Measurements from ENCODE around the gene ATRIP.

Gene ATRIP

DNA sequence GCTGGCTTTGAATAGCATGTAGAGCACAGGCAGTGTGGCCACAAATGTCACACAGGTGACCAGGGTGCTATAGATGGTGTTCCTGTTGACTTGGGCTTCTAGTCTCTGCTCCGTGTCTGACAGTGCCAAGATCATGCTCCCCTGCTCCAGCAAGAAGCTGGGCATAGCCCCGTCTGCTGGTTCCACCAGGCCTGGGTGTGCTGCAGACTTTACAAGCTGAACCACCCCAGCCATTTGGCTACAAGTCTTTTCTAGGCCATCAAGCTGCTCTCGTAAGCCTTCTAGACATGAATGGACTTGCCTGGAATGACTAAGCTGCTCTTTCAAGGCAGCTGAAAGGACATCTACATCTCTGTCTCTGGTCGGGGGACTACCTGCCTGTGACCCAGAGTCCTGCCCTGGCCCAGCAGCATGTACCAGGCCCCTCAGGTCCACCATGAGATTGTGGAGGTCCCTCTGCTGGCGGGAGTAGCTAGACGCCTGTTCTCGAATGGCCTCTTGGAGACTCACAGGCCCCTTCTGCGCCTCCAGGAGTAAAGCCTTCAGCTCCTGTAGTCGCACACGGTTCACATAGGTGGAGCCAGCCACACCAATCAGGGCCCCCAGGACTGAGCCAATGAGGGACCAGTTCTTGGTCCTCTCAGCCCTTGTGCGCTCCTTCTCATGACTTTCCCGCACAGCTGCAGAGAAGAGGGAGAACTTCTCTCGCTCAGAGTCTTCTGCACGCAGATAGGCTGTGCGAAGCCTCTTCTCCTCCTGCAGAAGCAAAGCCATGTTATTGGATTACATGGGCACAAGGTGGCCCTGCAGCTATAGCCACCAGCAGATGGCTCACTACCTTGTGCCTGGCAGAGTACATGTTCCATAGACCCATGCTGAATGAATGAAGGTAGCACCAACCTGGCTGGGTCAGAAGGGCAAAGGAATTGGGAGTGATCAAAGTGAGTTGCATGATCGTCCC, 13.8 kb upstream of the ATRIP start:
- in situ Hi-C loops (cut with MboI; ENCODE audit: low pct_unique_long_range_greater_than_20kb, low sequenced_read_pairs, unreplicated experiment) = loop anchor here (10.0 kb wide), 1 partner anchor 238 kb away; no protein-coding TSS in a partner anchor
- DNase-seq (ENCODE audit: low spot score) = no peak

GRCh38 chr3:48433472-48434118, 12.9 kb upstream of the ATRIP start:
- in situ Hi-C loops (cut with MboI; ENCODE audit: low pct_unique_long_range_greater_than_20kb, low sequenced_read_pairs, unreplicated experiment) = loop anchor here (10.0 kb wide), 1 partner anchor 239 kb away; no protein-coding TSS in a partner anchor
- DNase-seq (ENCODE audit: low spot score) = no peak
- TF ChIP-seq, protein P1, sequence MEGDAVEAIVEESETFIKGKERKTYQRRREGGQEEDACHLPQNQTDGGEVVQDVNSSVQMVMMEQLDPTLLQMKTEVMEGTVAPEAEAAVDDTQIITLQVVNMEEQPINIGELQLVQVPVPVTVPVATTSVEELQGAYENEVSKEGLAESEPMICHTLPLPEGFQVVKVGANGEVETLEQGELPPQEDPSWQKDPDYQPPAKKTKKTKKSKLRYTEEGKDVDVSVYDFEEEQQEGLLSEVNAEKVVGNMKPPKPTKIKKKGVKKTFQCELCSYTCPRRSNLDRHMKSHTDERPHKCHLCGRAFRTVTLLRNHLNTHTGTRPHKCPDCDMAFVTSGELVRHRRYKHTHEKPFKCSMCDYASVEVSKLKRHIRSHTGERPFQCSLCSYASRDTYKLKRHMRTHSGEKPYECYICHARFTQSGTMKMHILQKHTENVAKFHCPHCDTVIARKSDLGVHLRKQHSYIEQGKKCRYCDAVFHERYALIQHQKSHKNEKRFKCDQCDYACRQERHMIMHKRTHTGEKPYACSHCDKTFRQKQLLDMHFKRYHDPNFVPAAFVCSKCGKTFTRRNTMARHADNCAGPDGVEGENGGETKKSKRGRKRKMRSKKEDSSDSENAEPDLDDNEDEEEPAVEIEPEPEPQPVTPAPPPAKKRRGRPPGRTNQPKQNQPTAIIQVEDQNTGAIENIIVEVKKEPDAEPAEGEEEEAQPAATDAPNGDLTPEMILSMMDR (IDR thresholded peaks at IDR 0.05; ENCODE audit: extremely low read depth, insufficient read depth, missing control alignments) = no peak

More for the DNA sequence above, 13.8 kb upstream of the ATRIP start:
- TF ChIP-seq, protein P1 (IDR thresholded peaks at IDR 0.05; ENCODE audit: extremely low read depth, insufficient read depth, missing control alignments) = peak; percentile 39

- in situ Hi-C loops (cut with MboI; ENCODE audit: low pct_unique_long_range_greater_than_20kb, low sequenced_read_pairs, unreplicated experiment) = loop anchor here (10.0 kb wide), 1 partner anchor 240 kb away; no protein-coding TSS in a partner anchor
- TF ChIP-seq, protein P1 (IDR thresholded peaks at IDR 0.05; ENCODE audit: extremely low read depth, insufficient read depth, missing control alignments) = no peak
- DNase-seq (ENCODE audit: low spot score) = no peak
Measured at GRCh38 chr3:48434591-48435222, 11.8 kb upstream of the ATRIP start.

DNA sequence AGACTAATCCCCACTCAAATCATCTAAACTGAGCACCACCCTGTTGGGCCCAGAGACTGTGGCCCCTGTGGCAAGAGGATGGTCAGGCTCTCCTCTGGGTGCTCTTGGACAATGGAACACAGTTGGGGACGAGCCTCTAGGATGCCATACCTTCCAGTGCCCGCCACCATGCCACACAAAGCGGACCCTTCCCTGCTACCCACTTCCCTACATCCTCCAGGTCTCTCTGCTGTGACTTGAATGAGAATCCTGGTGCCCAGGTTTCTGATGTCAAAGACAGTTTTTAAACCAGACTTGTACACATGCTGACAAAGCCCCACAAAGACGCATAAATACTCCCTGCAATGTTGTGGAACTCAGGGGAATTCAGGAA, 11.3 kb upstream of the ATRIP start:
- TF ChIP-seq, protein P1 (IDR thresholded peaks at IDR 0.05; ENCODE audit: extremely low read depth, insufficient read depth, missing control alignments) = no peak
- in situ Hi-C loops (cut with MboI; ENCODE audit: low pct_unique_long_range_greater_than_20kb, low sequenced_read_pairs, unreplicated experiment) = loop anchor here (10.0 kb wide), 1 partner anchor 240 kb away; no protein-coding TSS in a partner anchor
- peak; percentile 8 for DNase-seq (ENCODE audit: low spot score)

GRCh38 chr3:48435774-48436476, 10.6 kb upstream of the ATRIP start:
- TF ChIP-seq, protein P1 (IDR thresholded peaks at IDR 0.05; ENCODE audit: extremely low read depth, insufficient read depth, missing control alignments) = peak; percentile 100
- DNase-seq (ENCODE audit: low spot score) = peak; percentile 87
- in situ Hi-C loops (cut with MboI; ENCODE audit: low pct_unique_long_range_greater_than_20kb, low sequenced_read_pairs, unreplicated experiment) = loop anchor here (10.0 kb wide), 1 partner anchor 241 kb away; no protein-coding TSS in a partner anchor

- in situ Hi-C loops (cut with MboI; ENCODE audit: low pct_unique_long_range_greater_than_20kb, low sequenced_read_pairs, unreplicated experiment) = loop anchor here (10.0 kb wide), 1 partner anchor 242 kb away; no protein-coding TSS in a partner anchor
- TF ChIP-seq, protein P1 (IDR thresholded peaks at IDR 0.05; ENCODE audit: extremely low read depth, insufficient read depth, missing control alignments) = no peak
Measured at GRCh38 chr3:48436477-48436787, 10.1 kb upstream of the ATRIP start.

More at GRCh38 chr3:48436477-48436787, 10.1 kb upstream of the ATRIP start:
- no peak for DNase-seq (ENCODE audit: low spot score)

Data from GM13977 (cell line).